ENCODE measurements around the gene PRRC2A.

Gene PRRC2A

DNA sequence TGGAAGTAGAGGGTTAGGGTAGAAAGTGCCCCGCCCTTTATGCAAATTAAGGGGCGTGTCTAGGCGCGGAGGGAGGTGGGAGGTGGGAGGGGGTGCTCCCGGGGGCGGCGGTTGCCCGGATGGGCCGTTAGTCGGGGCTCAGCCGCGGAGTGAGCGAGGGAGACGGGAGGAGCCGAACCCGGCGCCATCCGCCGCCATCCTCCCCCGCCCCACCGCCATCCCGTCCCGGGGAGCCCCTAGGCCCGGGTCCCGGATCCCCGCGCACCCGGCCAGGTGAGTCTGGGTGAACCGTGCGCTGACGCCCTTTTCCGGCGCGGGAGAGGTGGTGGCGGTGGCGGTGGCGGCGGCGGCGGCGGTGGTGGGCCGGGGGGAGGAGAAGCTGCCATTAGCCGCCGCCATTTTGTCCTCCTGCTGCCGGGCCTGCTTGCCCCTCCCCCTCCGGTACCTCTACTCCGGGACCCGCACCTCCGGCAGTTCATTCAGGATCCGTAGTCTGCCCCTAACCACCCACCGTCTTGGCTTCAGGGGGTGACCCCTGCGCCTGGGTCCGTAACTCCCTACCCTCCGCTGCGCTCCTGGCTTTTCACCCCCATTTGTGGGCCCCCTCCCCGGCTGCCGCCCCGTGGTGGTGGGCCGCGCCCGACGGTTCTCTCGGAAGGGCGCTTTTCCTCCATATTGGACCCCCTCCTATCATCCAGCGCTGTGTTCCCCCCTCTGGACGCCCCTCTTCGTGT lies at the start of gene PRRC2A:
PRRC2A (plus strand) TSS at position 130 of the 734 bp plus-strand sequence. CDS start 2,075 bp downstream, outside the sequence.
- H3K27ac ChIP-seq: peak within 1 kb of the TSS; percentile 95
- TF ChIP-seq, protein P1, sequence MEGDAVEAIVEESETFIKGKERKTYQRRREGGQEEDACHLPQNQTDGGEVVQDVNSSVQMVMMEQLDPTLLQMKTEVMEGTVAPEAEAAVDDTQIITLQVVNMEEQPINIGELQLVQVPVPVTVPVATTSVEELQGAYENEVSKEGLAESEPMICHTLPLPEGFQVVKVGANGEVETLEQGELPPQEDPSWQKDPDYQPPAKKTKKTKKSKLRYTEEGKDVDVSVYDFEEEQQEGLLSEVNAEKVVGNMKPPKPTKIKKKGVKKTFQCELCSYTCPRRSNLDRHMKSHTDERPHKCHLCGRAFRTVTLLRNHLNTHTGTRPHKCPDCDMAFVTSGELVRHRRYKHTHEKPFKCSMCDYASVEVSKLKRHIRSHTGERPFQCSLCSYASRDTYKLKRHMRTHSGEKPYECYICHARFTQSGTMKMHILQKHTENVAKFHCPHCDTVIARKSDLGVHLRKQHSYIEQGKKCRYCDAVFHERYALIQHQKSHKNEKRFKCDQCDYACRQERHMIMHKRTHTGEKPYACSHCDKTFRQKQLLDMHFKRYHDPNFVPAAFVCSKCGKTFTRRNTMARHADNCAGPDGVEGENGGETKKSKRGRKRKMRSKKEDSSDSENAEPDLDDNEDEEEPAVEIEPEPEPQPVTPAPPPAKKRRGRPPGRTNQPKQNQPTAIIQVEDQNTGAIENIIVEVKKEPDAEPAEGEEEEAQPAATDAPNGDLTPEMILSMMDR (conservative IDR thresholded peaks at IDR 0.05): no peak

DNA sequence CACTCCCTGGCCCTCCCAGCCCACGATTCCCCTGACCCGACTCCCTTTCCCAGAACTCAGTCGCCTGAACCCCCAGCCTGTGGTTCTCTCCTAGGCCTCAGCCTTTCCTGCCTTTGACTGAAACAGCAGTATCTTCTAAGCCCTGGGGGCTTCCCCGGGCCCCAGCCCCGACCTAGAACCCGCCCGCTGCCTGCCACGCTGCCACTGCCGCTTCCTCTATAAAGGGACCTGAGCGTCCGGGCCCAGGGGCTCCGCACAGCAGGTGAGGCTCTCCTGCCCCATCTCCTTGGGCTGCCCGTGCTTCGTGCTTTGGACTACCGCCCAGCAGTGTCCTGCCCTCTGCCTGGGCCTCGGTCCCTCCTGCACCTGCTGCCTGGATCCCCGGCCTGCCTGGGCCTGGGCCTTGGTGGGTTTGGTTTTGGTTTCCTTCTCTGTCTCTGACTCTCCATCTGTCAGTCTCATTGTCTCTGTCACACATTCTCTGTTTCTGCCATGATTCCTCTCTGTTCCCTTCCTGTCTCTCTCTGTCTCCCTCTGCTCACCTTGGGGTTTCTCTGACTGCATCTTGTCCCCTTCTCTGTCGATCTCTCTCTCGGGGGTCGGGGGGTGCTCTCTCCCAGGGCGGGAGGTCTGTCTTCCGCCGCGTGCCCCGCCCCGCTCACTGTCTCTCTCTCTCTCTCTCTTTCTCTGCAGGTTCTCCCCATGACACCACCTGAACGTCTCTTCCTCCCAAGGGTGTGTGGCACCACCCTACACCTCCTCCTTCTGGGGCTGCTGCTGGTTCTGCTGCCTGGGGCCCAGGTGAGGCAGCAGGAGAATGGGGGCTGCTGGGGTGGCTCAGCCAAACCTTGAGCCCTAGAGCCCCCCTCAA lies 48.2 kb upstream of the PRRC2A start, which contains the start of gene LTA:
LTA (plus strand) TSS at position 249 of the 871 bp plus-strand sequence; CDS start at position 703, 454 bp downstream.
- no peak within 1 kb of the TSS for H3K27ac ChIP-seq
- TF ChIP-seq, protein P1 (conservative IDR thresholded peaks at IDR 0.05): no peak

GRCh38 chr6:31573239-31574105 lies 47.0 kb upstream of the PRRC2A start:
- TF ChIP-seq, protein P1 (conservative IDR thresholded peaks at IDR 0.05): no peak
- no peak overlapping the region for H3K27ac ChIP-seq

GRCh38 chr6:31574106-31575061 lies 46.1 kb upstream of the PRRC2A start:
- H3K27ac ChIP-seq: no peak overlapping the region
- TF ChIP-seq, protein P1 (conservative IDR thresholded peaks at IDR 0.05): no peak

GRCh38 chr6:31575335-31575901 lies 45.1 kb upstream of the PRRC2A start, which contains the start of gene TNF:
TNF (plus strand) TSS chr6:31575565; CDS start chr6:31575742, 177 bp downstream.
- TF ChIP-seq, protein P1 (conservative IDR thresholded peaks at IDR 0.05): no peak
- no peak within 1 kb of the TSS for H3K27ac ChIP-seq

Measured in VCaP (cell line).